ENCODE data around the gene OMD.

Gene OMD

DNA sequence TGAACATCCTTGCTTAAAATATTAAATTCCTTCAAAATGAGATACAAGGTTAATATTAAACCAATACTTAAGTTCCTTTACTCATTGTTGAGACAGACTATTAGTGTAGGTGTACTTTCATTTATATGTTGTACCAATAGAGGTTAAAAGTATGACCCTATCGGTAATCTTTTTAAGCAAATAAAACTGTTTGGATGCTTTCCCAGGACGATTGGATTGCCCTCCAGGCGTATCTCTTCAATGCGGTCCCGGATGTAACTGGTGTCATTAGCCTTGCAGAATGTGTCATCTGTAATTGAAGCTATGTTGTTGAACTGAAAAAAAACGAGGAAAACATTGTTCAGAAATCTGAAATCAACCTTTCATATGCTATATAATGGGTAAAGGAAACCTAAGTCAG is 38.8 kb downstream of the OMD start:
- TF ChIP-seq, protein P1, sequence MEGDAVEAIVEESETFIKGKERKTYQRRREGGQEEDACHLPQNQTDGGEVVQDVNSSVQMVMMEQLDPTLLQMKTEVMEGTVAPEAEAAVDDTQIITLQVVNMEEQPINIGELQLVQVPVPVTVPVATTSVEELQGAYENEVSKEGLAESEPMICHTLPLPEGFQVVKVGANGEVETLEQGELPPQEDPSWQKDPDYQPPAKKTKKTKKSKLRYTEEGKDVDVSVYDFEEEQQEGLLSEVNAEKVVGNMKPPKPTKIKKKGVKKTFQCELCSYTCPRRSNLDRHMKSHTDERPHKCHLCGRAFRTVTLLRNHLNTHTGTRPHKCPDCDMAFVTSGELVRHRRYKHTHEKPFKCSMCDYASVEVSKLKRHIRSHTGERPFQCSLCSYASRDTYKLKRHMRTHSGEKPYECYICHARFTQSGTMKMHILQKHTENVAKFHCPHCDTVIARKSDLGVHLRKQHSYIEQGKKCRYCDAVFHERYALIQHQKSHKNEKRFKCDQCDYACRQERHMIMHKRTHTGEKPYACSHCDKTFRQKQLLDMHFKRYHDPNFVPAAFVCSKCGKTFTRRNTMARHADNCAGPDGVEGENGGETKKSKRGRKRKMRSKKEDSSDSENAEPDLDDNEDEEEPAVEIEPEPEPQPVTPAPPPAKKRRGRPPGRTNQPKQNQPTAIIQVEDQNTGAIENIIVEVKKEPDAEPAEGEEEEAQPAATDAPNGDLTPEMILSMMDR (IDR thresholded peaks at IDR 0.05; ENCODE audit: insufficient read depth, missing control alignments): no peak
- FAIRE-seq: no peak
- DNase-seq (ENCODE audit: insufficient read length, low spot score): no peak

DNA sequence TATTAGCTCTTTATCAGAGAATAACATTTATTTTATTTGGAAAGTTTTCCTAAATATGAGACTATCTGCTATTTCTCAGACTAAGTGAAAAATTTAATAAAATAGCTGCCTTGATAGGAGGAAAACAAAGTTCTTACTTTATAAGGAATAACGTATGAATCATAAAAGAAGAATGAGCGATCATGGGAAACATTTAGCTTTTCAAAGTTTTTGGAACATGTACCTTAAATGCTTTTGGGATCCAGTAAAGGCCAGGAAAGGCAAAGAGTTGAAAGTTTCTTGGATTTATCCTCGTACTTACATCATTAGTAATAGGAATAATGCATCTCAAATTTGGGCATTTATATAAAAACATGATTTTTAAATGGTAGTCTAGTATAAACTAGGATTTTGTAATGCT is 39.3 kb downstream of the OMD start:
- no peak for DNase-seq (ENCODE audit: insufficient read length, low spot score)
- TF ChIP-seq, protein P1 (IDR thresholded peaks at IDR 0.05; ENCODE audit: insufficient read depth, missing control alignments): no peak
- FAIRE-seq: no peak

DNA sequence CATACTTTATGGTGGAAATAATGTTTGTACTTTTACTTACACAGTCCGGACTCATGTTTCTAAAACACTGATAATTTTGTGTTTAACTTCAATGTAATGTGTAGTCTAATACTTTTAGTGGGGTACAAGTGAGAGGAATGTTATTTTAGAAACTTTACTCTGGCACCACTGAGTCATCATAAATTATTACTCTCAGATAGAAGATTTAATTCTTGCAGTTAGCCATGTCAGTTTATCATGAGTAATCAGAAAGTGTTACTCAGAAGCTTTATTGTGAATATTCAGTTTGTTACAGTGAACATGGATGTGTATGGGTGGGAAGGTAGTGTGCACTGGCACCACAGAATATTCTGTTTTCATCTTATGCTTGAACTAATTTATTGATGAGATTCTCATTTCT is 39.9 kb downstream of the OMD start:
- TF ChIP-seq, protein P1 (IDR thresholded peaks at IDR 0.05; ENCODE audit: insufficient read depth, missing control alignments): no peak
- no peak for FAIRE-seq
- DNase-seq (ENCODE audit: insufficient read length, low spot score): no peak

DNA sequence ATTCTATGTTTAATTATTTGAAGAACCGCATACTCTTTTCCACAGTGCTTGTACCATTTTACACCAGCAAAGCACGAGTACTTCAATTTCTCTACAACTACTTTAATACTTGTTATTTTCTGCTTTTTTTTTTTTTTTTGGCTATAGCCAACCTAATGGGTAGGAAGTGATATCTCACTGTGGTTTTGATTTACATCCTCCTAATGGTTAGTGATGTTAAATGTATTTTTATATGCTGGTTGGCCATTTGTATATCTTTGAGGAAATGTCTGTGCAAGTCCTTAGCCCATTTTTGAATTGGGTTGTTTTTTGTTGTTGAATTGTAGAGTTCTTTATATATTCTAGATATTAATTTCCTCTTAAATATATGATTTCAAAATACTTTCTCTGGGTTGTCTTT is 42.5 kb downstream of the OMD start:
- DNase-seq (ENCODE audit: insufficient read length, low spot score) (no peak), FAIRE-seq (no peak)
- TF ChIP-seq, protein P1 (IDR thresholded peaks at IDR 0.05; ENCODE audit: insufficient read depth, missing control alignments): no peak

DNA sequence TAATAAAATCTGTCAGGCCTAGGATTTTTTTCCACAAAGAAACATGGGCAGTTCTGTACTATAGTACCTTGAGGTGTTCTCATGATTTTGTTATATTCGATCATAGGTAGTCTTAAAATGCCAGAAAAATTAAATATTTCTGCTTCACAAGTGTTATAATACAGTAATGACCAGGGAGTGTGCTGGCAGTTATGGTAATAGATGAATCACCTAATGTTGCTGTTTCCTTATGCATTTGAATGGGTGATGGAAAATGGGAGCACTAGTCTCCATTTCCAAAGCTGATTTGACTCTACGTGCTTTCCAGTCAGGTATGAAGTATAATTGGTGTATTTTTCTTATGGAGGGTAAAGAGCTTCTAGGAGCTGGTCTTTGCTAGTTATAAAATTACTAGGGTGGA is 43.7 kb downstream of the OMD start:
- FAIRE-seq: no peak
- DNase-seq (ENCODE audit: insufficient read length, low spot score): no peak
- TF ChIP-seq, protein P1 (IDR thresholded peaks at IDR 0.05; ENCODE audit: insufficient read depth, missing control alignments): no peak

DNA sequence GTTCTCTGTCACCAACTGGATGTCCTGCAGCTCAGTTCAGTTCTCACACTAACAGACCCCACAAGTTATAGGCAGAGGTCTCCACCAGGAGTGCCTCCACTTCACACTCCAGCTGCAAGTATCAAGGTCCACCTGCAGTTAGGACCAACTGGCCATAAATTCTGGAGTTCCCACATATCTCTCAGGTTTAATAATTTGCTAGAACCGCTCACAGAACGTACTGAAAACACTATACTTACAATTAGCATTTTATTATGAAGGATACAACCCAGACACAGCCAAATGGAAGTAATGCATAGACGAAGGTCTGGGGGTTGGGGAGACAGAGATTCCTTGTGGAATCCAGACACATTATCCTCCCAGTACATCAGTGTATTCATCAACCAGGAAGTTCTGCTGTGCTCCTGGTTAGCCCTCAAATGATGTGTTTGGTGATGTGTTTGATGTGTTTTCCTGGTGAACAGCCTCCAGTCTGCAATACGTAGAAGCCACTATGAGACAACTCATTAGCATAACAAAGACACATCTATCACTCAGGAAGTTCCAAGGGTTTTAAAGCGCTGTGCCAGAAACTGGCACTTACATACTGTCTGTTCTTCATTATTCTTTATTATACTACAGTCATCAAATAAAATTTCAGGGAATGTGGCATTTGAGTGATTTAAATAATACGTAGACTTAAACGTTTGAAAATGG is 45.3 kb downstream of the OMD start:
- TF ChIP-seq, protein P1 (IDR thresholded peaks at IDR 0.05; ENCODE audit: insufficient read depth, missing control alignments): no peak
- DNase-seq (ENCODE audit: insufficient read length, low spot score) (no peak), FAIRE-seq (no peak)

DNA sequence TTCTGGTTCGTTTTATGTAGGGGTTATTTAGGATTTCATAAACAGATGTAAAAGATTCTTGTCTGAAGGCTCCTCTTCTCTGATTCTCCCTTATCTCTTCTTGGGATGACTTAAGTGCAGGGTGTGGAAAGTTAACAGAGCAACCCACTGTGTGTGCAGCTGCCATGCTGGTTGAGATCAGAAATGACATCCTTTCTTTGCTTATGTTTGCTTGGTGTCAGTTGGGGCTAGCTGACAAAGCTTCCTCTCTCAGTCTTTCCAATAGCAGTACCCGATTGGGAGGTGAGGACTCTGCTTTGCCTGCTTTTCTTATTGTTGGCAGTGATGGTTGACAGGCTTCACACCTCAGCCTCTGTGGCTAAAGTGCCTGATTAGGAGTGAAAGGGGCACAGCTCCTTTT is 46.4 kb downstream of the OMD start:
- DNase-seq (ENCODE audit: insufficient read length, low spot score) (no peak), FAIRE-seq (no peak)
- TF ChIP-seq, protein P1 (IDR thresholded peaks at IDR 0.05; ENCODE audit: insufficient read depth, missing control alignments): no peak
